Stimulated activated CD4-positive, alpha-beta T cell treated with anti-CD3 and anti-CD28 coated beads, Interleukin-4, amount 100 ng/mL, for 4 hours (primary cell): Measurements from ENCODE around the gene TEKTIP1.

Source experiments
- DNase-seq, 2 experiments: peaks; one replicate each; pipeline ENCODE4 v3.0.0-alpha.2; 2020

TEKTIP1 gene

GRCh38 chr19:3538965-3539755, at the start of gene TEKTIP1:
Gene TEKTIP1 (plus strand): TSS chr19:3539174. CDS start chr19:3539178, 4 bp downstream.
- DNase-seq, result no peak

- DNase-seq, result no peak
Measured at GRCh38 chr19:3491396-3492119, 47.4 kb upstream of the TEKTIP1 start.

- DNase-seq, result no peak
Measured at GRCh38 chr19:3492131-3492839, 46.7 kb upstream of the TEKTIP1 start.

- DNase-seq, result no peak
Measured at GRCh38 chr19:3492919-3493318, 46.1 kb upstream of the TEKTIP1 start.

- DNase-seq, result no peak
Measured at GRCh38 chr19:3493651-3494050, 45.3 kb upstream of the TEKTIP1 start.

GRCh38 chr19:3494051-3494450, 44.9 kb upstream of the TEKTIP1 start:
- peak in 1 of 2 experiments; percentile 41 for DNase-seq

GRCh38 chr19:3494559-3494958, 44.4 kb upstream of the TEKTIP1 start:
- DNase-seq, result peak; percentile 51 to 73

GRCh38 chr19:3496392-3497273, 42.3 kb upstream of the TEKTIP1 start:
- no peak for DNase-seq

GRCh38 chr19:3497757-3498520, 41.0 kb upstream of the TEKTIP1 start:
- DNase-seq, result no peak

GRCh38 chr19:3499738-3500428, 39.1 kb upstream of the TEKTIP1 start:
- DNase-seq, result no peak

GRCh38 chr19:3500429-3501101, 38.4 kb upstream of the TEKTIP1 start, which contains the start of gene DOHH:
Gene DOHH (minus strand): TSS chr19:3500674. CDS start chr19:3496814, 3,860 bp downstream.
- DNase-seq, result peak; percentile 92 to 96

GRCh38 chr19:3501780-3502179, 37.2 kb upstream of the TEKTIP1 start:
- no peak for DNase-seq

GRCh38 chr19:3503036-3503572, 35.9 kb upstream of the TEKTIP1 start:
- DNase-seq, result no peak

GRCh38 chr19:3504735-3505134, 34.2 kb upstream of the TEKTIP1 start:
- no peak for DNase-seq

- peak; percentile 99 for DNase-seq
Measured at GRCh38 chr19:3505598-3506383, 33.2 kb upstream of the TEKTIP1 start, which contains the start of gene FZR1. Gene FZR1 (plus strand): TSS chr19:3506311. CDS start chr19:3522990, 16,679 bp downstream.

- DNase-seq, result peak in 1 of 2 experiments; percentile 16
Measured at GRCh38 chr19:3506384-3507340, 32.3 kb upstream of the TEKTIP1 start.

GRCh38 chr19:3507371-3508120, 31.4 kb upstream of the TEKTIP1 start:
- peak; percentile 38 to 47 for DNase-seq
